GM12874 (cell line): ENCODE data around the gene LOX.

Experiments used
- CTCF ChIP-seq: IDR thresholded peaks from 2 replicates; pipeline ENCODE4 v1.5.1; 2011; ENCODE audit warnings: low read depth, mild to moderate bottlenecking, control low read depth, low read length, moderate library complexity; ENCODE audit not compliant: insufficient read depth

Gene LOX

GRCh38 chr5:122119205-122119604 lies 41.1 kb upstream of the LOX start:
- no peak for TF ChIP-seq CTCF

DNA sequence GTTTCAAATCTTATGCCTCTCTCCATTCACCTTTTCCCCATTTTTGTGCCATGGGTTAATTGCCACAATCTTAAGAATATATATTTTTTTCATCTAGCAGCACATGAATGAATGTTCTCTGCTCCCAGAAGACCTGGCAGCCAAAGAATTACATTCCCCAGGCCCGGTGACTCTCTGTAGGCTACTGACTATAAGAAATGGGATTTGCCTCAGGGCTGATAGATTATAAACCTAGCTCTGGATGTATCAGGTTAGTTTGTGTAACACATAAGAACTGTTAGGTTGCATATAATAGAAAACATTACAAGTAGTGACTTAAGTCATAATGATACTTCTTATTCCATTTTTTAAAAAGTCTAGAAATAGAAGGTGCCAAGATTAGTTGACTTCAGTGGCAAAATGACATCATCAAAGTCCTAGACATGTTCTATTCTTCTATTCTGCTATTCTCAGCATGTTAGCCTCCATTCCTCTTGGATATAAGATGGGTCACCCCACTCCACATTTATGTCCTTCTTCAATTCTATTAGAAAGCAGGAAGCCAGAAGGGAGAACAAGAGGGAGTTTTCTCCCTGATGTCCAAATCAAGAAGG lies 40.4 kb upstream of the LOX start:
- TF ChIP-seq CTCF = no peak

DNA sequence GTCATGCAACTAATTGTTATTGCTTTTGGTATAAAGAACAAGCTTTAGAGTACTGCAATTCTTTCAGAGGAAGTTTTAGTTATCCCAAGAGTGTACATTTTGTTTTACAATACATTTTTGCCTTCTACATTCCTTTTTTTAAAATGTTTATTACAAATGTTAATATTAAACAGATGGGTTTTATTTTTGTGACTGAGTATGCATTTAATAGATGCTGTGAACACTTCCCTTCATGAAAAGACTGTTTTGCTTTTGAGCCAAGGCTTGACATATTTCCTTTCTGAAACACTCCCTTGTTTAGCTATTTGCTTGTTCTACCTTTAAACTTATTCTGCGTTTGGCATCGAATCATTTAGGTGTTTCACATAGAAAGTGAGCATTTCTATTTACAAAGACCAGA lies 36.4 kb upstream of the LOX start:
- no peak for TF ChIP-seq CTCF

DNA sequence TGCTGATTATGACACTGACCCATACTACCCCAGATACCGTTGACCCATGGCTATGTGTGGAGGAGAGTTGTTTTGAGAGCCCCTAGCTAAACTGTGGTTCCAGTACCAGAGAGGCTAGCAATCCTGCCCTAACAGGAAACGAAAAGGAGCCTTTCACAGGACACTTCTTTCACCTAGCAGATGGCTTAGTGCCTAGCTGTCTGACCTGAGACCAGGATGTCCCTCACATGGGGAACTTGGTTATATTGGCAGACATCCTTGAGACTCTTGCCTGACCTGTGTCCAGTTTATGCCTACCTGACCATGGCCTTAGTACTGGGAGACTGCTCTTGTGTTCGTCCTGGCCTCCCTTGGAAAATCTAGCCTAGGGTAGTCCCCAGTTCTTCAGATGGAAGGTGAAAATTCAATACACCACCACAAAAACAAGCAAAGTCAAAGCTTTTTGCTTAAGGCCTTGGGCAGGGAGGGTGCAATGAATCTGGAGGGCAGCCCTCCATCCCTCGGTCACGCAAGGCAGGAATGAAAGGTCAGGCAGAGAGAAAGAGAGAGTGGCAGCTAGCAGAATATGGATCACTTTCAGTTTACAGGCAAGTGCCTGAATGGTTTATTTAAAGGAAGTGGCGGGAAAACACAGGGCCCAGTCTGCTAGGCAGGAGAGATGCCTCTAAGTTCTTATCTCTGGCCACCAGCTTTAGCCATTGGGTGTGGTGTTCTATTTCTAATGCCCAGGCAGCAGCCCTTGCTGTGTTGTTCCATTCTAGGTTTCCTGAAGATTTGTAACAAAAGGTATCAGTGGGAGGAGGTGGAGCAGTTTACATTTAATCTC lies 34.9 kb upstream of the LOX start:
- no peak for TF ChIP-seq CTCF

GRCh38 chr5:122112063-122112462 lies 34.0 kb upstream of the LOX start:
- no peak for TF ChIP-seq CTCF

DNA sequence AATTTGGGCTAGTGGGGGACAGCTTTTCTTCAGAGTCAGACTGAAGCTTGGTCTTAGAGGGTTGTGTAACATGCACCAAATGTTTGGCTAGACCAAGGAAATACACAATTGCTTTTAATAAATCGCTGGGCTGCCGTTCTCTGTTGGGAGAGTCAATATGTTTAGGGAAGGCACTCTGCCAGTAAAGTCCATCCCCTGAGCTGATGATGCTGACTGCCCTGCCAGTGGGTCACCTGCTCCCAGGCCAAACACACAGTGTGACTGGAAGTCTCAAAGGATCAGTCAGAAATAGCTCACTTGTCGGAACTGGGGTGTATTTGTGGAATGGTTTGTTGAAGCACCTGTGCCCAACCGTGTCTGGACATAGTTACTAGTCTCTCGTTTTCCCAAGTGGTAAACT lies 33.4 kb upstream of the LOX start:
- no peak for TF ChIP-seq CTCF

DNA sequence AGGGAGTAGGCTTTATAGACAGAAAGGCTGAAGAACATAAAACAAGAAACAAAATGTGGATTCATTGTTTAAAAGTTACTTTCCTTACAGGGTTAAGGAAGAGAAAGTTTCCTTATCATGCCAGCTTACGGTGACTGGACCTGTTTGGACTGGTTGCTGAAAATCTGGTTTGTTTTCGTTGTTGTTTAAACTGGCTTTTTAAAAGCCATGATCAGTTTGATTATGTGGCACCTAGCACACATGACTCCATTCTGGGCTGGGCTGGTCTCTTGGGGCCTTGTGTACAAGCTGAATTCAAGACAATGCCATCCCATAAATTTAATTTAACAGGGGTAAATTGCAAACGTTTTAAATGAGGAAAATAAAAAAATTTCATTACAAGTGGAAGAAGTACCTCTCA lies 32.9 kb upstream of the LOX start:
- no peak for TF ChIP-seq CTCF
